GM19372 (cell line): Measurements from ENCODE around the gene CAST.
"Not testable (repeated sequence)": the region's sequence is repeated elsewhere in the genome, so short reads cannot be mapped to it uniquely, and the experiment has no call there.

Experiments used
- ATAC-seq: cut with Tn5 transposase; IDR thresholded peaks from one replicate; pipeline ENCODE4 v1.9.1; 2021; ENCODE audit warnings: mild to moderate bottlenecking, low read depth, moderate library complexity; ENCODE audit not compliant: unreplicated experiment

CAST gene

GRCh38 chr5:96742538-96742937, 80.4 kb downstream of the CAST start:
- no peak for ATAC-seq

- no peak for ATAC-seq
Observed at GRCh38 chr5:96743065-96743768, 81.0 kb downstream of the CAST start.

- ATAC-seq = no peak
Observed at GRCh38 chr5:96743805-96744204, 81.6 kb downstream of the CAST start.

- ATAC-seq = not testable (repeated sequence)
Observed at GRCh38 chr5:96744218-96744617, 82.0 kb downstream of the CAST start.

GRCh38 chr5:96745025-96745424, 82.8 kb downstream of the CAST start:
- no peak for ATAC-seq

- ATAC-seq = no peak
Observed at GRCh38 chr5:96745844-96746531, 83.8 kb downstream of the CAST start.

GRCh38 chr5:96747720-96748119, 85.5 kb downstream of the CAST start:
- ATAC-seq = no peak

- no peak for ATAC-seq
Observed at GRCh38 chr5:96750110-96750822, 88.1 kb downstream of the CAST start.

GRCh38 chr5:96751203-96752169, 89.3 kb downstream of the CAST start:
- ATAC-seq = no peak

- no peak for ATAC-seq
Observed at GRCh38 chr5:96752341-96753016, 90.3 kb downstream of the CAST start.

- ATAC-seq = no peak
Observed at GRCh38 chr5:96753017-96753397, 90.8 kb downstream of the CAST start.

GRCh38 chr5:96753848-96754247, 91.7 kb downstream of the CAST start:
- no peak for ATAC-seq

GRCh38 chr5:96755851-96756250, 93.7 kb downstream of the CAST start:
- ATAC-seq = no peak

GRCh38 chr5:96756985-96757384, 94.8 kb downstream of the CAST start:
- ATAC-seq = no peak

GRCh38 chr5:96758621-96759020, 96.4 kb downstream of the CAST start:
- no peak for ATAC-seq

- no peak for ATAC-seq
Observed at GRCh38 chr5:96761618-96762017, 99.4 kb downstream of the CAST start.

GRCh38 chr5:96763026-96763425, 100.8 kb downstream of the CAST start:
- no peak for ATAC-seq

GRCh38 chr5:96765043-96765442, 102.9 kb downstream of the CAST start:
- ATAC-seq = no peak

GRCh38 chr5:96768708-96769251, 106.6 kb downstream of the CAST start:
- no peak for ATAC-seq

GRCh38 chr5:96771395-96771794, 109.2 kb downstream of the CAST start:
- peak; percentile 45 for ATAC-seq
